ENCODE data around the gene PIP5K1B.

Gene PIP5K1B

GRCh38 chr9:68912561-68912960 lies 207.5 kb downstream of the PIP5K1B start:
- H3K27ac ChIP-seq (ENCODE audit: low read depth, low read length), result no peak overlapping the region
- no peak overlapping the region for H3K4me3 ChIP-seq (ENCODE audit: low read depth, low read length)
- H3K9me3 ChIP-seq (ENCODE audit: control insufficient read depth, insufficient read depth, low read length), result no peaks in the 10 kb centered on the region
- no peaks in the 10 kb centered on the region for H3K27me3 ChIP-seq (ENCODE audit: control insufficient read depth, insufficient read depth, low read length)
- no peak overlapping the region for H3K9ac ChIP-seq (ENCODE audit: low read depth, low read length)
- H3K36me3 ChIP-seq (ENCODE audit: control insufficient read depth, insufficient read depth, low read length), result no peaks in the 10 kb centered on the region
- H3K4me1 ChIP-seq (ENCODE audit: control insufficient read depth, insufficient read depth, low read length), result peaks cover 4% of the 10 kb centered on the region; the same call in 1 of the 2 replicates

- H3K4me1 ChIP-seq (ENCODE audit: control insufficient read depth, insufficient read depth, low read length), result peaks cover 4% of the 10 kb centered on the region; the same call in 1 of the 2 replicates
- no peaks in the 10 kb centered on the region for H3K9me3 ChIP-seq (ENCODE audit: control insufficient read depth, insufficient read depth, low read length)
- no peak overlapping the region for H3K27ac ChIP-seq (ENCODE audit: low read depth, low read length)
- no peaks in the 10 kb centered on the region for H3K27me3 ChIP-seq (ENCODE audit: control insufficient read depth, insufficient read depth, low read length)
- H3K9ac ChIP-seq (ENCODE audit: low read depth, low read length), result no peak overlapping the region
- H3K36me3 ChIP-seq (ENCODE audit: control insufficient read depth, insufficient read depth, low read length), result no peaks in the 10 kb centered on the region
- H3K4me3 ChIP-seq (ENCODE audit: low read depth, low read length), result no peak overlapping the region
These were observed 208.0 kb downstream of the PIP5K1B start for GRCh38 chr9:68913054-68913453.

- H3K4me1 ChIP-seq (ENCODE audit: control insufficient read depth, insufficient read depth, low read length), result peaks cover 4% of the 10 kb centered on the region; the same call in 1 of the 2 replicates
- no peak overlapping the region for H3K9ac ChIP-seq (ENCODE audit: low read depth, low read length)
- no peaks in the 10 kb centered on the region for H3K27me3 ChIP-seq (ENCODE audit: control insufficient read depth, insufficient read depth, low read length)
- H3K27ac ChIP-seq (ENCODE audit: low read depth, low read length), result no peak overlapping the region
- H3K9me3 ChIP-seq (ENCODE audit: control insufficient read depth, insufficient read depth, low read length), result no peaks in the 10 kb centered on the region
- no peak overlapping the region for H3K4me3 ChIP-seq (ENCODE audit: low read depth, low read length)
- no peaks in the 10 kb centered on the region for H3K36me3 ChIP-seq (ENCODE audit: control insufficient read depth, insufficient read depth, low read length)
These were observed 209.7 kb downstream of the PIP5K1B start for GRCh38 chr9:68914751-68915150.

GRCh38 chr9:68919661-68920060 lies 214.6 kb downstream of the PIP5K1B start:
- Histone ChIP-seq H3K36me3 (ENCODE audit: control insufficient read depth, insufficient read depth, low read length) (no peaks in the 10 kb centered on the region), H3K9me3 (ENCODE audit: control insufficient read depth, insufficient read depth, low read length) (no peaks in the 10 kb centered on the region), H3K27me3 (ENCODE audit: control insufficient read depth, insufficient read depth, low read length) (no peaks in the 10 kb centered on the region), H3K27ac (ENCODE audit: low read depth, low read length) (no peak overlapping the region), H3K4me1 (ENCODE audit: control insufficient read depth, insufficient read depth, low read length) (no peaks in the 10 kb centered on the region), H3K9ac (ENCODE audit: low read depth, low read length) (no peak overlapping the region), H3K4me3 (ENCODE audit: low read depth, low read length) (no peak overlapping the region)

- no peaks in the 10 kb centered on the region for H3K9me3 ChIP-seq (ENCODE audit: control insufficient read depth, insufficient read depth, low read length)
- H3K4me1 ChIP-seq (ENCODE audit: control insufficient read depth, insufficient read depth, low read length), result no peaks in the 10 kb centered on the region
- no peaks in the 10 kb centered on the region for H3K27me3 ChIP-seq (ENCODE audit: control insufficient read depth, insufficient read depth, low read length)
- H3K4me3 ChIP-seq (ENCODE audit: low read depth, low read length), result no peak overlapping the region
- H3K9ac ChIP-seq (ENCODE audit: low read depth, low read length), result no peak overlapping the region
- H3K27ac ChIP-seq (ENCODE audit: low read depth, low read length), result no peak overlapping the region
- H3K36me3 ChIP-seq (ENCODE audit: control insufficient read depth, insufficient read depth, low read length), result no peaks in the 10 kb centered on the region
These were observed 215.9 kb downstream of the PIP5K1B start for GRCh38 chr9:68920921-68921320.

- Histone ChIP-seq H3K36me3 (ENCODE audit: control insufficient read depth, insufficient read depth, low read length) (no peaks in the 10 kb centered on the region), H3K4me1 (ENCODE audit: control insufficient read depth, insufficient read depth, low read length) (no peaks in the 10 kb centered on the region), H3K9me3 (ENCODE audit: control insufficient read depth, insufficient read depth, low read length) (no peaks in the 10 kb centered on the region), H3K27ac (ENCODE audit: low read depth, low read length) (no peak overlapping the region), H3K9ac (ENCODE audit: low read depth, low read length) (no peak overlapping the region), H3K4me3 (ENCODE audit: low read depth, low read length) (no peak overlapping the region), H3K27me3 (ENCODE audit: control insufficient read depth, insufficient read depth, low read length) (no peaks in the 10 kb centered on the region)
These were observed 218.4 kb downstream of the PIP5K1B start for GRCh38 chr9:68923480-68923879.

- Histone ChIP-seq H3K36me3 (ENCODE audit: control insufficient read depth, insufficient read depth, low read length) (no peaks in the 10 kb centered on the region), H3K27me3 (ENCODE audit: control insufficient read depth, insufficient read depth, low read length) (no peaks in the 10 kb centered on the region), H3K9me3 (ENCODE audit: control insufficient read depth, insufficient read depth, low read length) (no peaks in the 10 kb centered on the region), H3K4me1 (ENCODE audit: control insufficient read depth, insufficient read depth, low read length) (no peaks in the 10 kb centered on the region), H3K9ac (ENCODE audit: low read depth, low read length) (no peak overlapping the region), H3K27ac (ENCODE audit: low read depth, low read length) (no peak overlapping the region), H3K4me3 (ENCODE audit: low read depth, low read length) (no peak overlapping the region)
These were observed 220.1 kb downstream of the PIP5K1B start for GRCh38 chr9:68925175-68925574.

GRCh38 chr9:68927165-68927564 lies 222.1 kb downstream of the PIP5K1B start:
- Histone ChIP-seq H3K4me3 (ENCODE audit: low read depth, low read length) (no peak overlapping the region), H3K4me1 (ENCODE audit: control insufficient read depth, insufficient read depth, low read length) (no peaks in the 10 kb centered on the region), H3K27ac (ENCODE audit: low read depth, low read length) (no peak overlapping the region), H3K9ac (ENCODE audit: low read depth, low read length) (no peak overlapping the region), H3K27me3 (ENCODE audit: control insufficient read depth, insufficient read depth, low read length) (no peaks in the 10 kb centered on the region), H3K9me3 (ENCODE audit: control insufficient read depth, insufficient read depth, low read length) (no peaks in the 10 kb centered on the region), H3K36me3 (ENCODE audit: control insufficient read depth, insufficient read depth, low read length) (no peaks in the 10 kb centered on the region)

GRCh38 chr9:68931821-68932220 lies 226.8 kb downstream of the PIP5K1B start:
- no peak overlapping the region for H3K9ac ChIP-seq (ENCODE audit: low read depth, low read length)
- H3K27me3 ChIP-seq (ENCODE audit: control insufficient read depth, insufficient read depth, low read length), result no peaks in the 10 kb centered on the region
- no peaks in the 10 kb centered on the region for H3K4me1 ChIP-seq (ENCODE audit: control insufficient read depth, insufficient read depth, low read length)
- no peak overlapping the region for H3K27ac ChIP-seq (ENCODE audit: low read depth, low read length)
- no peaks in the 10 kb centered on the region for H3K9me3 ChIP-seq (ENCODE audit: control insufficient read depth, insufficient read depth, low read length)
- H3K36me3 ChIP-seq (ENCODE audit: control insufficient read depth, insufficient read depth, low read length), result no peaks in the 10 kb centered on the region
- H3K4me3 ChIP-seq (ENCODE audit: low read depth, low read length), result no peak overlapping the region

GRCh38 chr9:68932458-68932857 lies 227.4 kb downstream of the PIP5K1B start:
- no peaks in the 10 kb centered on the region for H3K4me1 ChIP-seq (ENCODE audit: control insufficient read depth, insufficient read depth, low read length)
- H3K36me3 ChIP-seq (ENCODE audit: control insufficient read depth, insufficient read depth, low read length), result no peaks in the 10 kb centered on the region
- H3K9ac ChIP-seq (ENCODE audit: low read depth, low read length), result no peak overlapping the region
- H3K27ac ChIP-seq (ENCODE audit: low read depth, low read length), result no peak overlapping the region
- no peaks in the 10 kb centered on the region for H3K27me3 ChIP-seq (ENCODE audit: control insufficient read depth, insufficient read depth, low read length)
- no peak overlapping the region for H3K4me3 ChIP-seq (ENCODE audit: low read depth, low read length)
- H3K9me3 ChIP-seq (ENCODE audit: control insufficient read depth, insufficient read depth, low read length), result no peaks in the 10 kb centered on the region

- H3K9ac ChIP-seq (ENCODE audit: low read depth, low read length), result no peak overlapping the region
- no peaks in the 10 kb centered on the region for H3K36me3 ChIP-seq (ENCODE audit: control insufficient read depth, insufficient read depth, low read length)
- H3K27ac ChIP-seq (ENCODE audit: low read depth, low read length), result no peak overlapping the region
- no peaks in the 10 kb centered on the region for H3K9me3 ChIP-seq (ENCODE audit: control insufficient read depth, insufficient read depth, low read length)
- H3K4me1 ChIP-seq (ENCODE audit: control insufficient read depth, insufficient read depth, low read length), result no peaks in the 10 kb centered on the region
- no peaks in the 10 kb centered on the region for H3K27me3 ChIP-seq (ENCODE audit: control insufficient read depth, insufficient read depth, low read length)
- H3K4me3 ChIP-seq (ENCODE audit: low read depth, low read length), result no peak overlapping the region
These were observed 228.6 kb downstream of the PIP5K1B start for GRCh38 chr9:68933434-68934328.

Measured in HUES48 (cell line).